GM12878 (cell line): ENCODE data around the gene HRH3. TPM values are rescaled to one million over a fixed set of nuclear protein-coding genes. Genes with fewer than 3 reads are reported as not detected.

Source experiments
- ATAC-seq: fragments of 200-7000 bp; cut with Tn5 transposase; 3 replicates; pipeline ENCODE4 v1.9.1; 2020; ENCODE audit warnings: mild to moderate bottlenecking, moderate library complexity
- BruUV-seq: library from RNA; stranded (reverse); fragments of 400-500 nt; replicated peaks from 2 replicates; lab custom pipeline; 2021; lab: Mats Ljungman, UMichigan
- CTCF ChIA-PET: fragments of 300-600 bp; sonication (Branson Sonifier 250); formaldehyde crosslinking; extraction: SDS; loops from one replicate; lab custom pipeline; 2021; ENCODE audit warnings: inconsistent platforms; lab: Yijun Ruan, JAX
- POLR2A ChIA-PET: fragments of 350-600 bp; formaldehyde crosslinking; extraction: SDS; loops from one replicate; lab custom pipeline; 2021; ENCODE audit warnings: inconsistent platforms; lab: Charles Lee
- RAD21 ChIA-PET: fragments of 300-600 bp; sonication (Branson Sonifier 250); formaldehyde crosslinking; loops from one replicate; lab custom pipeline; 2023; ENCODE audit warnings: antibody characterized with exemption; ENCODE audit not compliant: unreplicated experiment; lab: Charles Lee
- SMC1A ChIA-PET: fragments of 300-600 bp; sonication (Branson Sonifier 250); formaldehyde crosslinking; loops from one replicate; lab custom pipeline; 2023; ENCODE audit not compliant: unreplicated experiment, uncharacterized antibody; lab: Charles Lee
- DNase-seq: peaks from one replicate; pipeline ENCODE4 v3.0.0-alpha.2; 2011; ENCODE audit warnings: low read depth, low spot score
- FAIRE-seq: peaks from 3 replicates; lab custom pipeline; 2011; peaks lifted over from hg19 to GRCh38; lab: Jason Lieb, UNC
- H2AFZ ChIP-seq: 2 replicates; pipeline ENCODE4 v1.6.0; 2011; ENCODE audit warnings: low read depth, low read length, control low read depth; ENCODE audit not compliant: control insufficient read depth
- H3K27ac ChIP-seq: 2 replicates; pipeline ENCODE4 v1.5.1; 2011; ENCODE audit warnings: control low read depth; ENCODE audit not compliant: control insufficient read depth, insufficient read depth
- H3K27me3 ChIP-seq, 2 experiments: replicated peaks in 1 of 2; 2 replicates each; pipeline versions ENCODE4 v1.6.0 to v1.6.1; 2011; ENCODE audit warnings: low read length in 1 of 2; ENCODE audit not compliant: control insufficient read depth in 2 of 2, insufficient read depth in 2 of 2
- H3K36me3 ChIP-seq, 2 experiments: 2 replicates each; pipeline ENCODE4 v1.5.1; 2011; ENCODE audit warnings: low read length in 1 of 2; ENCODE audit not compliant: control insufficient read depth in 2 of 2, insufficient read depth in 2 of 2
- H3K4me1 ChIP-seq: 2 replicates; pipeline ENCODE4 v1.6.1; 2011; ENCODE audit warnings: mild to moderate bottlenecking, low read length, moderate library complexity, mixed read lengths; ENCODE audit not compliant: control insufficient read depth, insufficient read depth
- H3K4me2 ChIP-seq: 2 replicates; pipeline ENCODE4 v1.6.0; 2011; ENCODE audit warnings: control low read depth; ENCODE audit not compliant: control insufficient read depth, insufficient read depth
- H3K4me3 ChIP-seq: fragments of 200-600 bp; sonication (generic); 2 replicates; pipeline ENCODE4 v1.5.1; 2016
- H3K79me2 ChIP-seq: 2 replicates; pipeline ENCODE4 v1.6.0; 2011; ENCODE audit warnings: low read length; ENCODE audit not compliant: control insufficient read depth, insufficient read depth
- H3K9ac ChIP-seq: 2 replicates; pipeline ENCODE4 v1.8.0; 2011; ENCODE audit warnings: low read length, control low read depth, mixed read lengths; ENCODE audit not compliant: control insufficient read depth, insufficient read depth
- H3K9me3 ChIP-seq: replicated peaks from 3 replicates; pipeline ENCODE4 v1.5.1; 2011; ENCODE audit warnings: mild to moderate bottlenecking, low read length; ENCODE audit not compliant: control insufficient read depth, insufficient read depth
- H4K20me1 ChIP-seq: 2 replicates; pipeline ENCODE4 v1.6.0; 2011; ENCODE audit not compliant: control insufficient read depth, insufficient read depth
- KLF5 ChIP-seq: fragments of 450-650 bp; IDR thresholded peaks from 2 replicates; pipeline ENCODE4 v1.6.1; 2014; ENCODE audit warnings: mild to moderate bottlenecking; ENCODE audit not compliant: partially characterized antibody
- POLR2AphosphoS2 ChIP-seq: IDR thresholded peaks from 2 replicates; pipeline ENCODE4 v1.6.1; 2011; ENCODE audit warnings: low read depth, mild to moderate bottlenecking, low read length, improper control_type of control experiment, moderate library complexity
- TBL1XR1 ChIP-seq: IDR thresholded peaks from 2 replicates; pipeline ENCODE4 v1.6.1; 2012; ENCODE audit warnings: low read depth, low read length, improper control_type of control experiment
- ZNF622 ChIP-seq: fragments of 450-650 bp; IDR thresholded peaks from 2 replicates; pipeline ENCODE4 v1.6.1; 2017; ENCODE audit warnings: mild to moderate bottlenecking, inconsistent platforms
- WGBS: methylation state at CpG from one replicate; pipeline ENCODE4 v1.1.6; 2016; ENCODE audit warnings: low lambda C conversion rate; ENCODE audit not compliant: insufficient replicate concordance, insufficient coverage; ENCODE audit errors: missing lambda C conversion rate; 5-methylcytosine and 5-hydroxymethylcytosine counted together
- in situ Hi-C: fragments of 300-500 bp; cut with MboI; formaldehyde crosslinking; loops from 9 replicates; pipeline ENCODE4 v1.14.3; 2018; ENCODE audit warnings: mixed read lengths
- intact Hi-C: fragments of 100-400 bp; cut with micrococcal nuclease; formaldehyde crosslinking; loops from one replicate; pipeline ENCODE4 v1.14.2; 2022; ENCODE audit not compliant: unreplicated experiment
- polyA plus RNA-seq, 11 experiments: library from polyadenylated mRNA; depleted of rRNA in 4 of 11; unstranded in 6 of 11; stranded (reverse) in 5 of 11; fragments of >200 nt; fragmentation: Nextera tagmentation in 4 of 11; fragmentation: Illumina TruSeq in 1 of 11; extraction: Ambion mirVana in 4 of 11; extraction: Trizol in 1 of 11; gene quantifications; 1 replicate in 1 of 11; 2 replicates in 10 of 11; pipeline versions ENCODE4 v1.2.1 to v1.2.3, GENCODE V29; 2011 to 2016; ENCODE audit warnings: inconsistent platforms in 2 of 11, missing spikeins in 2 of 11, low read depth in 1 of 11
- total RNA-seq, 4 experiments: library from RNA; depleted of rRNA in 3 of 4; stranded (reverse); fragments of >200 nt in 3 of 4; fragmentation: Illumina TruSeq in 1 of 4; extraction: Trizol in 1 of 4; gene quantifications; 2 replicates each; pipeline versions ENCODE4 v1.2.1 to v1.2.3, GENCODE V29; 2013 to 2021
- TF ChIP-seq, protein P1 (sequence below): fragments of 450-650 bp; IDR thresholded peaks from 2 replicates; pipeline ENCODE4 v1.6.1; 2017; ENCODE audit warnings: mild to moderate bottlenecking, moderate library complexity

HRH3 gene
- total and polyA plus RNA-seq, 10 of the 15 experiments (the other 5 are each of a cell fraction or from before 2014, with no cell fraction given) = not detected

DNA sequence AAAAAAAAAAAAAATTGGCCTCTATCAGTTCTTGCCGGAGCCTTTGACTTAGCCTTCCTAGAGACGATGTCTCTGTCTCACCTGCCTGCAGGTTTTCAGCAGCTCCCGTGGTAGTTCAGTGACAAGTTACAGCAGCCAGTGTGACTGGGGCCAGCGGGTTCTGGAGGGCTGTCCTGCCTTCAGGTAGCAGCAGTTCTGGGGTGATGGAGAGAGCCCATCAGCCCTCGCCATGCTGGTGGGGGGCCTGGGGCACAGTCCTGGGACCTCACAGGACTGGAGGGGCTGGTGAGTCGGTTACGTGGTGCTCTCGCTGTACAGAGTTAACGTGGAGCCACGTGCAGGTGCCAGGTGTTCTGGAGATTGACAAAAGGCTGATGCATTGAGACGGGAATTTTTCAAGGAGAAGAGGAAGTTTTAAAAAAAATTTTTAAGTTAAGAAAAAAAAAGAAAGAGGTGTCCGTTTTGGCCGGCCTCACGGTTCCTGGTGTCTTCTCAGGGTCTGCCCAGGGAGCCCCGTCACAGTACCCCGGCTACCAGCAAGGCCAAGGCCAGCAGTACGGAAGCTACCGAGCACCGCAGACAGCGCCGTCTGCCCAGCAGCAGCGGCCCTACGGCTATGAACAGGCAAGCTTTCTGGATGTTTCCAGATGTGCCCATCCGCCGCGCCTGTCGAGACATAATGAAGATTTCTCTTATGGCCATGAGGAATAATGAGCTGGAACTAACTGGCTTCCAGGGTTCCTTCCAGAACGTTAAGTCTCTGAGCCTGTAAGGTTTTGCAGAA lies 45.9 kb downstream of the HRH3 start:
- in situ Hi-C loops (no loop called here), intact Hi-C loops (no loop called here)
- TF ChIP-seq, protein P1, sequence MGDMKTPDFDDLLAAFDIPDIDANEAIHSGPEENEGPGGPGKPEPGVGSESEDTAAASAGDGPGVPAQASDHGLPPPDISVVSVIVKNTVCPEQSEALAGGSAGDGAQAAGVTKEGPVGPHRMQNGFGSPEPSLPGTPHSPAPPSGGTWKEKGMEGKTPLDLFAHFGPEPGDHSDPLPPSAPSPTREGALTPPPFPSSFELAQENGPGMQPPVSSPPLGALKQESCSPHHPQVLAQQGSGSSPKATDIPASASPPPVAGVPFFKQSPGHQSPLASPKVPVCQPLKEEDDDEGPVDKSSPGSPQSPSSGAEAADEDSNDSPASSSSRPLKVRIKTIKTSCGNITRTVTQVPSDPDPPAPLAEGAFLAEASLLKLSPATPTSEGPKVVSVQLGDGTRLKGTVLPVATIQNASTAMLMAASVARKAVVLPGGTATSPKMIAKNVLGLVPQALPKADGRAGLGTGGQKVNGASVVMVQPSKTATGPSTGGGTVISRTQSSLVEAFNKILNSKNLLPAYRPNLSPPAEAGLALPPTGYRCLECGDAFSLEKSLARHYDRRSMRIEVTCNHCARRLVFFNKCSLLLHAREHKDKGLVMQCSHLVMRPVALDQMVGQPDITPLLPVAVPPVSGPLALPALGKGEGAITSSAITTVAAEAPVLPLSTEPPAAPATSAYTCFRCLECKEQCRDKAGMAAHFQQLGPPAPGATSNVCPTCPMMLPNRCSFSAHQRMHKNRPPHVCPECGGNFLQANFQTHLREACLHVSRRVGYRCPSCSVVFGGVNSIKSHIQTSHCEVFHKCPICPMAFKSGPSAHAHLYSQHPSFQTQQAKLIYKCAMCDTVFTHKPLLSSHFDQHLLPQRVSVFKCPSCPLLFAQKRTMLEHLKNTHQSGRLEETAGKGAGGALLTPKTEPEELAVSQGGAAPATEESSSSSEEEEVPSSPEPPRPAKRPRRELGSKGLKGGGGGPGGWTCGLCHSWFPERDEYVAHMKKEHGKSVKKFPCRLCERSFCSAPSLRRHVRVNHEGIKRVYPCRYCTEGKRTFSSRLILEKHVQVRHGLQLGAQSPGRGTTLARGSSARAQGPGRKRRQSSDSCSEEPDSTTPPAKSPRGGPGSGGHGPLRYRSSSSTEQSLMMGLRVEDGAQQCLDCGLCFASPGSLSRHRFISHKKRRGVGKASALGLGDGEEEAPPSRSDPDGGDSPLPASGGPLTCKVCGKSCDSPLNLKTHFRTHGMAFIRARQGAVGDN = no peak
- no peak for TF ChIP-seq TBL1XR1
- no peak for TF ChIP-seq POLR2AphosphoS2
- no peak for TF ChIP-seq ZNF622
- TF ChIP-seq KLF5 = no peak
- FAIRE-seq (no peak), ATAC-seq (no peak), DNase-seq (no peak)
- ChIA-PET SMC1A (no interaction called here), RAD21 (no interaction called here), POLR2A (no interaction called here), CTCF (no interaction called here)
- H2AFZ ChIP-seq = no peak overlapping the region
- WGBS = 95% methylated on average over 28 of the region's 28 CpGs
- no peak overlapping the region for H3K27ac ChIP-seq
- H4K20me1 ChIP-seq = no peaks in the 10 kb centered on the region
- BruUV-seq = no TSS peak
- no peak overlapping the region for H3K4me3 ChIP-seq
- peaks cover 0 to 2% of the 10 kb centered on the region in 2 experiments; a peak in 3 of 4 replicates for H3K36me3 ChIP-seq
- no peaks in the 10 kb centered on the region for H3K79me2 ChIP-seq
- no peaks in the 10 kb centered on the region for H3K4me1 ChIP-seq
- no peaks in the 10 kb centered on the region for H3K27me3 ChIP-seq
- no peaks in the 10 kb centered on the region for H3K9me3 ChIP-seq
- no peak overlapping the region for H3K9ac ChIP-seq
- no peak overlapping the region for H3K4me2 ChIP-seq
